Measurements from ENCODE around the gene PLEKHH1. TPM values are rescaled to one million over a fixed set of nuclear protein-coding genes. Genes with fewer than 3 reads are reported as not detected.
A peak's percentile ranks its signal among the peaks of the same experiment; 100 is the strongest.

The PLEKHH1 gene
- total and polyA plus RNA-seq, 2 of the 8 experiments (the other 6 are each of a cell fraction or from before 2014, with no cell fraction given), result 28.3 to 33.3 TPM

GRCh38 chr14:67619446-67620216, 86.5 kb downstream of the PLEKHH1 start, which contains the start of gene ARG2 (continued):
- TF ChIP-seq RFX5 (IDR thresholded peaks at IDR 0.05; ENCODE audit: borderline replicate concordance, low read depth, low read length) (peak; percentile 17; the same call in 1 of the 2 replicates), TCF12 (IDR thresholded peaks at IDR 0.05; ENCODE audit: low read depth, low read length) (no peak), SIRT6 (IDR thresholded peaks at IDR 0.05; ENCODE audit: low read length) (no peak), TEAD4 (IDR thresholded peaks at IDR 0.05; ENCODE audit: low read depth, low read length) (0 out of 2 replicates have a peak, but pooled peaks have one; percentile 2), TBP (IDR thresholded peaks at IDR 0.05; ENCODE audit: low read depth, low read length) (peak; percentile 78), YY1 (IDR thresholded peaks at IDR 0.05; ENCODE audit: low read depth, low read length) (no peak), FOSL1 (IDR thresholded peaks at IDR 0.05; ENCODE audit: insufficient read depth, low read depth, low read length) (no peak), PHF8 (conservative IDR thresholded peaks at IDR 0.05; ENCODE audit: low read depth, low read length) (peak; percentile 73), CTCF (IDR thresholded peaks at IDR 0.05; ENCODE audit: control extremely low read depth in 1 of 3, insufficient read depth in 1 of 3, low read depth in 1 of 3, low read length in 3 of 3) (peak in 2 of 3 experiments; percentile 5 to 17; a peak in 2 of 4 replicates), MAFK (IDR thresholded peaks at IDR 0.05; ENCODE audit: low read depth, low read length) (no peak), JUN (IDR thresholded peaks at IDR 0.05; ENCODE audit: low read depth, low read length) (peak; percentile 93), POLR2A (IDR thresholded peaks at IDR 0.05; ENCODE audit: control extremely low read depth in 1 of 2, low read depth in 2 of 2, low read length in 2 of 2) (peak; percentile 77 to 81; a peak in 2 of 3 replicates), SP4 (IDR thresholded peaks at IDR 0.05; ENCODE audit: low read length) (peak; percentile 52; the same call in 1 of the 2 replicates), RXRA (IDR thresholded peaks at IDR 0.05; ENCODE audit: insufficient read depth, low read depth, low read length) (no peak), CBX5 (IDR thresholded peaks at IDR 0.05; ENCODE audit: low read depth, low read length) (no peak), BRCA1 (IDR thresholded peaks at IDR 0.05; ENCODE audit: low read depth, low read length) (no peak), SUZ12 (IDR thresholded peaks at IDR 0.05; ENCODE audit: low read length) (no peak; the same call in 1 of the 2 replicates), EGR1 (IDR thresholded peaks at IDR 0.05; ENCODE audit: borderline replicate concordance, low read depth, low read length) (no peak), SAP30 (IDR thresholded peaks at IDR 0.05; ENCODE audit: insufficient read depth, insufficient replicate concordance, low read length) (no peak), CBX8 (IDR thresholded peaks at IDR 0.05; ENCODE audit: borderline replicate concordance, low read depth, low read length) (no peak), CREB1 (IDR thresholded peaks at IDR 0.05) (peak; percentile 97)
- TF ChIP-seq, protein P1, sequence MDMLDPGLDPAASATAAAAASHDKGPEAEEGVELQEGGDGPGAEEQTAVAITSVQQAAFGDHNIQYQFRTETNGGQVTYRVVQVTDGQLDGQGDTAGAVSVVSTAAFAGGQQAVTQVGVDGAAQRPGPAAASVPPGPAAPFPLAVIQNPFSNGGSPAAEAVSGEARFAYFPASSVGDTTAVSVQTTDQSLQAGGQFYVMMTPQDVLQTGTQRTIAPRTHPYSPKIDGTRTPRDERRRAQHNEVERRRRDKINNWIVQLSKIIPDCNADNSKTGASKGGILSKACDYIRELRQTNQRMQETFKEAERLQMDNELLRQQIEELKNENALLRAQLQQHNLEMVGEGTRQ (IDR thresholded peaks at IDR 0.05; ENCODE audit: low read length), result no peak
